Trophoblast cell (in vitro differentiated cells and primary cell): ENCODE data around the gene SPAG6.

ENCODE experiments used
- DNase-seq, 2 donors: peaks; one replicate each; pipeline ENCODE4 v3.0.0-alpha.2; 2016
- H2AFZ ChIP-seq: 2 replicates; pipeline ENCODE4 v1.6.1; 2013; ENCODE audit warnings: low read length, moderate library complexity, mild to moderate bottlenecking; ENCODE audit not compliant: insufficient read depth, poor library complexity
- H2AK5ac ChIP-seq: 2 replicates; pipeline ENCODE4 v1.6.1; 2013; ENCODE audit warnings: mild to moderate bottlenecking, low read length
- H2BK120ac ChIP-seq: 2 replicates; pipeline ENCODE4 v1.6.1; 2013; ENCODE audit warnings: low read length, mild to moderate bottlenecking, moderate library complexity; ENCODE audit not compliant: insufficient read depth, poor library complexity
- H2BK12ac ChIP-seq: 2 replicates; pipeline ENCODE4 v1.6.1; 2013; ENCODE audit warnings: mild to moderate bottlenecking, low read length, moderate library complexity
- H2BK5ac ChIP-seq: 2 replicates; pipeline ENCODE4 v1.6.1; 2013; ENCODE audit warnings: low read length, low read depth, moderate library complexity, mild to moderate bottlenecking; ENCODE audit not compliant: poor library complexity
- H3K14ac ChIP-seq: 2 replicates; pipeline ENCODE4 v1.6.1; 2013; ENCODE audit warnings: mild to moderate bottlenecking, low read length
- H3K18ac ChIP-seq: 2 replicates; pipeline ENCODE4 v1.6.1; 2013; ENCODE audit warnings: mild to moderate bottlenecking, low read length
- H3K23ac ChIP-seq: 2 replicates; pipeline ENCODE4 v1.6.1; 2013; ENCODE audit warnings: low read length
- H3K27ac ChIP-seq: 2 replicates; pipeline ENCODE4 v1.5.1; 2013; ENCODE audit warnings: low read depth, mild to moderate bottlenecking, inconsistent platforms, low read length, moderate library complexity
- H3K27me3 ChIP-seq: 2 replicates; pipeline ENCODE4 v1.6.1; 2013; ENCODE audit warnings: inconsistent platforms, mild to moderate bottlenecking, low read length, moderate library complexity; ENCODE audit not compliant: insufficient read depth
- H3K36me3 ChIP-seq, 2 experiments: 1 replicate in 1 of 2; 2 replicates in 1 of 2; pipeline ENCODE4 v1.6.1; 2013; ENCODE audit warnings: low read length in 2 of 2, mild to moderate bottlenecking in 2 of 2, moderate library complexity in 1 of 2; ENCODE audit not compliant: insufficient read depth in 2 of 2, control insufficient read depth in 1 of 2
- H3K4ac ChIP-seq: 2 replicates; pipeline ENCODE4 v1.6.1; 2013; ENCODE audit warnings: low read depth, mild to moderate bottlenecking, low read length, moderate library complexity
- H3K4me1 ChIP-seq, 2 experiments: 1 replicate in 1 of 2; 2 replicates in 1 of 2; pipeline ENCODE4 v1.6.1; 2013; ENCODE audit warnings: low read length in 2 of 2, mild to moderate bottlenecking in 2 of 2, moderate library complexity in 1 of 2; ENCODE audit not compliant: insufficient read depth in 2 of 2, control insufficient read depth in 1 of 2
- H3K4me2 ChIP-seq: 2 replicates; pipeline ENCODE4 v1.6.1; 2013; ENCODE audit warnings: inconsistent platforms, mild to moderate bottlenecking, low read length, moderate library complexity
- H3K4me3 ChIP-seq: 2 replicates; pipeline ENCODE4 v1.5.1; 2013; ENCODE audit warnings: mild to moderate bottlenecking, low read depth, low read length, inconsistent platforms
- H3K79me1 ChIP-seq: one replicate; pipeline ENCODE4 v1.6.1; 2013; ENCODE audit warnings: low read length
- H3K79me2 ChIP-seq: 2 replicates; pipeline ENCODE4 v1.6.1; 2013; ENCODE audit warnings: low read length, mild to moderate bottlenecking; ENCODE audit not compliant: control insufficient read depth, insufficient read depth, poor library complexity
- H3K9ac ChIP-seq: 2 replicates; pipeline ENCODE4 v1.6.1; 2013; ENCODE audit warnings: mild to moderate bottlenecking, low read length
- H3K9me3 ChIP-seq: 2 replicates; pipeline ENCODE4 v1.6.1; 2013; ENCODE audit warnings: low read depth, mild to moderate bottlenecking, control low read depth, inconsistent platforms, low read length; ENCODE audit not compliant: insufficient read depth
- H4K12ac ChIP-seq: 2 replicates; pipeline ENCODE4 v1.6.1; 2013; ENCODE audit warnings: low read depth, mild to moderate bottlenecking, low read length, moderate library complexity
- H4K8ac ChIP-seq: 2 replicates; pipeline ENCODE4 v1.6.1; 2013; ENCODE audit warnings: low read depth, mild to moderate bottlenecking, low read length, moderate library complexity
- H4K91ac ChIP-seq: one replicate; pipeline ENCODE4 v1.6.1; 2013; ENCODE audit warnings: low read depth, mild to moderate bottlenecking, low read length, moderate library complexity
- WGBS: extraction: QIAGEN DNeasy Blood & Tissue Kit; methylation state at CpG from one replicate; pipeline ENCODE4 v1.1.7; 2013; ENCODE audit warnings: missing lambda C conversion rate; ENCODE audit not compliant: insufficient read length, insufficient coverage; ENCODE audit errors: extremely low coverage; 5-methylcytosine and 5-hydroxymethylcytosine counted together

The SPAG6 gene

GRCh38 chr10:22410846-22411245, 65.5 kb downstream of the SPAG6 start:
- Histone ChIP-seq H3K4me2 (no peak overlapping the region), H3K4ac (no peak overlapping the region), H2BK12ac (no peak overlapping the region), H2BK120ac (no peak overlapping the region), H3K4me1 (no peaks in the 10 kb centered on the region), H3K9ac (no peak overlapping the region), H3K79me2 (no peaks in the 10 kb centered on the region), H3K27me3 (no peaks in the 10 kb centered on the region), H3K14ac (no peak overlapping the region), H3K23ac (no peak overlapping the region), H3K9me3 (no peaks in the 10 kb centered on the region), H4K12ac (no peak overlapping the region), H3K79me1 (no peaks in the 10 kb centered on the region), H3K4me3 (no peak overlapping the region), H2AFZ (no peak overlapping the region), H2BK5ac (no peak overlapping the region), H3K36me3 (no peaks in the 10 kb centered on the region), H4K91ac (no peak overlapping the region), H3K18ac (no peak overlapping the region), H4K8ac (no peak overlapping the region), H3K27ac (no peak overlapping the region), H2AK5ac (no peak overlapping the region)
- no CpG with 5 or more reads among the region's 5 CpGs for WGBS
- no peak for DNase-seq

- no peak overlapping the region for H2AFZ ChIP-seq
- H3K23ac ChIP-seq, result no peak overlapping the region
- H2AK5ac ChIP-seq, result no peak overlapping the region
- WGBS, result no CpG with 5 or more reads among the region's 3 CpGs
- no peaks in the 10 kb centered on the region for H3K4me1 ChIP-seq
- no peak overlapping the region for H4K91ac ChIP-seq
- H3K9me3 ChIP-seq, result no peaks in the 10 kb centered on the region
- no peak overlapping the region for H3K4me3 ChIP-seq
- no peak overlapping the region for H3K9ac ChIP-seq
- no peak overlapping the region for H3K14ac ChIP-seq
- H3K27me3 ChIP-seq, result no peaks in the 10 kb centered on the region
- H3K4ac ChIP-seq, result no peak overlapping the region
- DNase-seq, result no peak
- H2BK12ac ChIP-seq, result no peak overlapping the region
- no peak overlapping the region for H2BK120ac ChIP-seq
- no peaks in the 10 kb centered on the region for H3K36me3 ChIP-seq
- no peaks in the 10 kb centered on the region for H3K79me1 ChIP-seq
- H2BK5ac ChIP-seq, result no peak overlapping the region
- no peak overlapping the region for H4K8ac ChIP-seq
- H3K27ac ChIP-seq, result no peak overlapping the region
- no peak overlapping the region for H3K18ac ChIP-seq
- no peaks in the 10 kb centered on the region for H3K79me2 ChIP-seq
- H3K4me2 ChIP-seq, result no peak overlapping the region
- no peak overlapping the region for H4K12ac ChIP-seq
Observed at GRCh38 chr10:22414146-22414545, 68.8 kb downstream of the SPAG6 start.

DNA sequence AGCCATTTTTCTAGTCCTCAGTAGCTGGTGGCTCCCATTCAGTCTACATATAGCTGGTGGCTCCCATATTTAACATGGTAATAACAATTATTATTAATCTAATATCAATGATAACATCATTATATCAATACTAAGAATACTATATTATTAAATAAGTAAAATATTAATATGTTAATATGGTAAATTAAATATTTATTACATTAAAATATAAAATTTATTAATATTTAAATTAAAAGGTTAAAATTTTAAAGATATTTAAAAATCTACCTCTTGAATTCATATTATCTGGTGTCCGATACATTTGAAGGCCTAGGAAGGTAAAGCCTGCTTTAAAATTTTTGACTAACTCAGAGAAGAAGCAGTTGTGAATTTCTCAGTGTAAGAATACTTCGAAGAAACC, 69.8 kb downstream of the SPAG6 start:
- Histone ChIP-seq H2BK12ac (no peak overlapping the region), H2BK5ac (no peak overlapping the region), H3K4me3 (no peak overlapping the region), H4K91ac (no peak overlapping the region), H3K9me3 (no peaks in the 10 kb centered on the region), H3K27ac (no peak overlapping the region), H2AFZ (no peak overlapping the region), H3K18ac (no peak overlapping the region), H4K12ac (no peak overlapping the region), H3K4me2 (no peak overlapping the region), H3K79me2 (no peaks in the 10 kb centered on the region), H3K4ac (no peak overlapping the region), H3K36me3 (no peaks in the 10 kb centered on the region), H3K14ac (no peak overlapping the region), H4K8ac (no peak overlapping the region), H2BK120ac (no peak overlapping the region), H3K79me1 (no peaks in the 10 kb centered on the region), H3K9ac (no peak overlapping the region), H2AK5ac (no peak overlapping the region), H3K4me1 (no peaks in the 10 kb centered on the region), H3K27me3 (no peaks in the 10 kb centered on the region), H3K23ac (no peak overlapping the region)
- no peak for DNase-seq
- no CpG with 5 or more reads among the region's 2 CpGs for WGBS

- Histone ChIP-seq H2AFZ (no peak overlapping the region), H2BK12ac (no peak overlapping the region), H3K79me2 (no peaks in the 10 kb centered on the region)
Observed at GRCh38 chr10:22417736-22418268, 72.5 kb downstream of the SPAG6 start.

More at GRCh38 chr10:22417736-22418268, 72.5 kb downstream of the SPAG6 start:
- no peak overlapping the region for H2AK5ac ChIP-seq
- no peak overlapping the region for H4K91ac ChIP-seq
- H3K23ac ChIP-seq, result no peak overlapping the region
- no peak overlapping the region for H3K4me2 ChIP-seq
- WGBS, result no CpG with 5 or more reads among the region's 3 CpGs
- no peak overlapping the region for H3K9ac ChIP-seq
- H3K4me3 ChIP-seq, result no peak overlapping the region
- no peak overlapping the region for H3K27ac ChIP-seq
- H3K14ac ChIP-seq, result no peak overlapping the region
- H3K18ac ChIP-seq, result no peak overlapping the region
- H3K27me3 ChIP-seq, result no peaks in the 10 kb centered on the region
- no peak overlapping the region for H2BK120ac ChIP-seq
- no peak for DNase-seq
- no peak overlapping the region for H3K4ac ChIP-seq
- H3K36me3 ChIP-seq, result no peaks in the 10 kb centered on the region
- H4K12ac ChIP-seq, result no peak overlapping the region
- no peak overlapping the region for H4K8ac ChIP-seq
- no peaks in the 10 kb centered on the region for H3K4me1 ChIP-seq
- no peaks in the 10 kb centered on the region for H3K79me1 ChIP-seq
- no peak overlapping the region for H2BK5ac ChIP-seq
- H3K9me3 ChIP-seq, result no peaks in the 10 kb centered on the region
